Upper lobe of left lung (tissue), 6 donors: Measurements from ENCODE around the gene P2RY10. TPM values are rescaled to one million over a fixed set of nuclear protein-coding genes. Genes with fewer than 3 reads are reported as not detected.

ENCODE experiments used
- ATAC-seq, 2 donors: fragments of 200-7000 bp; cut with Tn5 transposase; one replicate each; pipeline ENCODE4 v1.9.1; 2022; ENCODE audit warnings: mild to moderate bottlenecking in 2 of 2, moderate library complexity in 2 of 2; ENCODE audit not compliant: low FRiP score in 2 of 2
- DNase-seq, 2 donors: peaks; one replicate each; pipeline ENCODE4 v3.0.0-alpha.2; 2019 to 2020
- H3K27ac ChIP-seq, 4 donors: fragments of 200-600 bp; sonication (generic); one replicate each; pipeline ENCODE4 v1.5.1; 2016 to 2019
- H3K27me3 ChIP-seq, 4 donors: fragments of 200-600 bp; sonication (generic); one replicate each; pipeline ENCODE4 v1.5.1; 2017 to 2019
- H3K36me3 ChIP-seq, 4 donors: fragments of 200-600 bp; sonication (generic); one replicate each; pipeline ENCODE4 v1.5.1; 2016 to 2019
- H3K4me1 ChIP-seq, 4 donors: fragments of 200-600 bp; sonication (generic); one replicate each; pipeline ENCODE4 v1.5.1; 2018 to 2019
- H3K4me3 ChIP-seq, 4 donors: fragments of 200-600 bp; sonication (generic); one replicate each; pipeline ENCODE4 v1.5.1; 2017 to 2019; ENCODE audit warnings: mild to moderate bottlenecking in 2 of 4, moderate library complexity in 1 of 4
- H3K9me3 ChIP-seq, 4 donors: fragments of 200-600 bp; sonication (generic); one replicate each; pipeline ENCODE4 v1.5.1; 2018 to 2019
- EP300 ChIP-seq, 4 donors: sonication (generic); formaldehyde crosslinking; IDR thresholded peaks; one replicate each; pipeline ENCODE4 v1.5.1; 2017; ENCODE audit warnings: antibody characterized with exemption in 4 of 4, control low read depth in 2 of 4
- POLR2A ChIP-seq, 4 donors: fragments of 450-650 bp; IDR thresholded peaks; one replicate each; pipeline ENCODE4 v1.5.1; 2016 to 2017; ENCODE audit warnings: antibody characterized with exemption in 4 of 4, mild to moderate bottlenecking in 2 of 4
- POLR2AphosphoS5 ChIP-seq, 2 donors: sonication (generic); formaldehyde crosslinking; IDR thresholded peaks; one replicate each; pipeline ENCODE4 v1.5.1; 2017; ENCODE audit warnings: antibody characterized with exemption in 2 of 2
- WGBS, 2 donors: methylation state at CpG; one replicate each; pipeline ENCODE4 v1.1.5; 2017 to 2018; 5-methylcytosine and 5-hydroxymethylcytosine counted together
- total RNA-seq, 6 donors: library from RNA; depleted of rRNA in 4 of 6; stranded (reverse); fragments of >200 nt in 4 of 6; gene quantifications; one replicate each; pipeline versions ENCODE4 v1.1.0 to v1.2.1, GENCODE V29; 2016 to 2021
- TF ChIP-seq, protein P1 (sequence below), 6 experiments: fragments of 450-650 bp in 4 of 6; fragments of 200-600 bp in 2 of 6; sonication (generic) in 2 of 6; IDR thresholded peaks; one replicate each; pipeline ENCODE4 v1.5.1; 2016 to 2019; ENCODE audit warnings: antibody characterized with exemption in 6 of 6
- donor health status: DM: no; HTN: no; CAD: no; lungs with moderate emphysema.
- donor health status: DM: no; HTN: yes; CAD: no; lungs with severe emphysema.

Gene P2RY10
- 1 to 10 TPM in 3 of 6 donors, under 1 TPM in 2, not detected in 1; 0.55 to 2.3 (median 1.6) TPM for total RNA-seq

DNA sequence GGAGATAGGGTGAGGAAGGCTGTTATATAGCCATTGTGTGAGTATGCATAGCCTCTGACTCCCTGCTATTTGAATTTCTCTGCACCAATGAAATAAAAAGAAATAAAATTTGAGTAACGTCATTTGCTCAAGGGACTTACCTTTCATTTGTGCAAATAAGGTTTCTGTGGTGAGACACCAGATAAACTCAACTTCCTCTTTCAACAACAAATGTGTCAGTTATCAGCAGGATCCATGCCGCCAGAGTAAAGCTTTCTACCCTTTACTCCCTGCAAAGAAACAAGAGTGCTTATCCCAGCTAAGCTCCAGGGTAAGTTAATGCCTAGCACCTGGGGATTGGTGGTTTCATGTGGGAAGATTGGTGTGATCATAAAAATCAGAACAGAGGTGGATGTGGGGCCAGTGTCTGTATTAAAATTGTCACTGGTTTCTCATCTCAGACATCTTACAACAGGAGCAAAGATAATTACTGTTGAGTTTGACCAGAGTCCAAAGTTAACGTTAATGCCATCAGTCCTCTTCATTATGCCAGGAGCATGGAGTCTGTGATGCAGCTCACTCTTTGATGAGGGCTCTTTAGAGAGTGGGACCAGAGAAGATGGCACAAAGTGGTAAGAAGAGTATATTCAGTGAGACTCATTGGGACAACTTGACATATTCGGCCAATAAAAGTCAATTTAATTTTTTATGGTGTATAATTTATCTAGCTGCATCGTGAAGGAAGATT is at the start of gene P2RY10:
Gene P2RY10, plus strand, starts transcription at position 206 of the 727 bp plus-strand sequence. CDS start 15,130 bp downstream, outside the sequence.
- H3K27me3 ChIP-seq = no peaks in the 10 kb centered on the region
- 55 to 63% methylated on average over 4 to 5 of the region's 5 CpGs for WGBS, 2 donors
- no peak for ATAC-seq

DNA sequence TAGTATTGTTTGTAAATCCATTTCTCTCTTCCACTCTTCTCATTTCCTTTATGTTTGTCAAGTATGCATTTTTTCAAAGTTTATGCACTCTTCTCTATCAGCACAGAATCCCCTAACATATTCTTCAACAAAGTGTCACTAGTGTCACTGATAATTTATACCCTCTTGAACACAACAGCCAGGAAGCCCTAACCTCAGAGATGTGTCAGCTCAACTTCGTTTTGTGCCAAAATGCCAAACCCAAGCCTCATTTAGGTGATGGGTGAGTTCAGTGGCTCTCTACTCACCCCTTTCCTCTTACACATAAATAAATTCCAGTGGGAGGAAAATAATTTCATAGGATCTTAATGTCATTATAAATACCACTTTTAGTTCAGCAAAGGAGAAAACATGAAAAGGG is 22.4 kb upstream of the P2RY10 start:
- H3K4me3 ChIP-seq = no peak overlapping the region
- H3K9me3 ChIP-seq = no peaks in the 10 kb centered on the region
- H3K27me3 ChIP-seq = no peaks in the 10 kb centered on the region
- TF ChIP-seq POLR2AphosphoS5 (IDR thresholded peaks at IDR 0.05) (no peak), EP300 (IDR thresholded peaks at IDR 0.05) (no peak), POLR2A (IDR thresholded peaks at IDR 0.05) (no peak)
- TF ChIP-seq, protein P1, sequence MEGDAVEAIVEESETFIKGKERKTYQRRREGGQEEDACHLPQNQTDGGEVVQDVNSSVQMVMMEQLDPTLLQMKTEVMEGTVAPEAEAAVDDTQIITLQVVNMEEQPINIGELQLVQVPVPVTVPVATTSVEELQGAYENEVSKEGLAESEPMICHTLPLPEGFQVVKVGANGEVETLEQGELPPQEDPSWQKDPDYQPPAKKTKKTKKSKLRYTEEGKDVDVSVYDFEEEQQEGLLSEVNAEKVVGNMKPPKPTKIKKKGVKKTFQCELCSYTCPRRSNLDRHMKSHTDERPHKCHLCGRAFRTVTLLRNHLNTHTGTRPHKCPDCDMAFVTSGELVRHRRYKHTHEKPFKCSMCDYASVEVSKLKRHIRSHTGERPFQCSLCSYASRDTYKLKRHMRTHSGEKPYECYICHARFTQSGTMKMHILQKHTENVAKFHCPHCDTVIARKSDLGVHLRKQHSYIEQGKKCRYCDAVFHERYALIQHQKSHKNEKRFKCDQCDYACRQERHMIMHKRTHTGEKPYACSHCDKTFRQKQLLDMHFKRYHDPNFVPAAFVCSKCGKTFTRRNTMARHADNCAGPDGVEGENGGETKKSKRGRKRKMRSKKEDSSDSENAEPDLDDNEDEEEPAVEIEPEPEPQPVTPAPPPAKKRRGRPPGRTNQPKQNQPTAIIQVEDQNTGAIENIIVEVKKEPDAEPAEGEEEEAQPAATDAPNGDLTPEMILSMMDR (IDR thresholded peaks at IDR 0.05) = no peak
- no peaks in the 10 kb centered on the region for H3K36me3 ChIP-seq
- H3K4me1 ChIP-seq = no peaks in the 10 kb centered on the region
- no peak overlapping the region for H3K27ac ChIP-seq
- no peak for DNase-seq
- 28 to 38% methylated on average over 1 of the region's 1 CpG for WGBS, 2 donors
- ATAC-seq = no peak

More for the DNA sequence above, at the start of gene P2RY10:
- Histone ChIP-seq H3K4me1 (no peaks in the 10 kb centered on the region), H3K36me3 (no peaks in the 10 kb centered on the region), H3K4me3 (no peak within 1 kb of the TSS), H3K27ac (peak within 1 kb of the TSS in 1 of 4 donors; percentile 54), H3K9me3 (no peaks in the 10 kb centered on the region)
- TF ChIP-seq POLR2A (IDR thresholded peaks at IDR 0.05) = peak in 1 of 4 donors; percentile 48
- TF ChIP-seq POLR2AphosphoS5 (IDR thresholded peaks at IDR 0.05) = no peak
- no peak for DNase-seq

DNA sequence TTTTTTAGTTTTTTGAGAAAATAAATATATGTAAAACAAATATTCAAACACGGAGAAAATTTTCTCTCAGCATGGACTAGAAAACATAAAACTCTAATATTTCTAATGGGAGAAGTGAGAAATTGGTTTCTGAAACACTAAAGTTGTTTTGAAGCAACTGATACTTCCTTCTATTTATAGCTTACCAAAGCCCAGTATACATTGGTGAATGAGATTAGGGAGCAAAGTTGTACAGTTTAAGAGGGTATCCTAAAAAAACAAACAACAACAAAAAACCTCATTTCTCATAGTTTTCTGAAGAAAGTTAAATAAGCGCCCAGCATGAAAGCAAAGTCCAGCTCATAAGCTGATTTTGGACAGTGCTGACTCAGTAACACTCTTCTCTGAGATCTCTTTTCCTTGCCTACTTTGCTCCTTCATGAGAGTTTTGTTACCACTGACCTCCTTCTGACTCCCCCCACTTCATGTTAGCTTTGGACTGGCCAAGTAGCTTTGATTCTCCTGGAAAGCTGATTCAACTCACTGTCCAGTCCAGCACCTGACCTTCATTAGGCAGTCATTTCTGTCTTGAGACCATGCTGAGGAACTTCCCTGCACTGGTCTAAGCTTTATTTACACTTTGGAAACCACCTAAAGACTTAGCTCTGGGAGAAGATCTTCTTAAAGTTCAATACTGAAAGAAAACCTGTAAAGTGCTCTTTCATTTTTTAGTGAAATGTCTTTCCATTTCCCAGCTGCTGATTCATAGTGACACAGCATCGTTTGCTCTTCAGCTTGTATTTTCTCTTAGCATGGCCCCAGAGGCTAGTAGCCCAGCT is 21.8 kb upstream of the P2RY10 start:
- no peaks in the 10 kb centered on the region for H3K9me3 ChIP-seq
- no peaks in the 10 kb centered on the region for H3K27me3 ChIP-seq
- TF ChIP-seq POLR2AphosphoS5 (IDR thresholded peaks at IDR 0.05) (no peak), EP300 (IDR thresholded peaks at IDR 0.05) (no peak), POLR2A (IDR thresholded peaks at IDR 0.05) (no peak)
- TF ChIP-seq, protein P1 (IDR thresholded peaks at IDR 0.05) = no peak
- no peaks in the 10 kb centered on the region for H3K4me1 ChIP-seq
- no peak overlapping the region for H3K4me3 ChIP-seq
- no peak overlapping the region for H3K27ac ChIP-seq
- WGBS, 2 donors = 53 to 66% methylated on average over 3 of the region's 3 CpGs
- DNase-seq = no peak
- no peak for ATAC-seq
- H3K36me3 ChIP-seq = no peaks in the 10 kb centered on the region

DNA sequence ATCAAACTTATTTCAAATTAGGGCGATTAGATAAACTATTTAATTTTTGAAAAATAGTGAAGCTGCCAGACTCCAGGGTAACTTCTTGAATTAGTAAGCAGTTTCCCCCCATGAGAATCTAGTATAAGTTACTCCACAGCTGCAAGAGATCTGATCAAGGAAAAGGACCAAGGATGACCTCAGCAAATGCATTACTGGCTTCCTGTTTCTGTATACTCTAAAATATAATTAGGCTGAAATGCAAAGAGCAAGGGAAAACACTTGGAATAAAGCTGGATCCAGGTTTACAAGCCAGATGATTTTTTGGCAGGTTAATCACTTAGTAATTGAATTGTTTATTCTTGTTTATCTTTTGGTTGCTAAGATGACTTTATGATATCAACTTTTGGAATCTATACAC is 13.4 kb upstream of the P2RY10 start:
- H3K4me3 ChIP-seq = no peak overlapping the region
- DNase-seq (no peak), ATAC-seq (no peak)
- TF ChIP-seq POLR2A (IDR thresholded peaks at IDR 0.05) (no peak), EP300 (IDR thresholded peaks at IDR 0.05) (no peak), POLR2AphosphoS5 (IDR thresholded peaks at IDR 0.05) (no peak)
- TF ChIP-seq, protein P1 (IDR thresholded peaks at IDR 0.05) = no peak
- H3K4me1 ChIP-seq = no peaks in the 10 kb centered on the region
- H3K9me3 ChIP-seq = no peaks in the 10 kb centered on the region
- no peak overlapping the region for H3K27ac ChIP-seq
- 30 to 63% methylated on average over 1 of the region's 1 CpG for WGBS, 2 donors
- H3K27me3 ChIP-seq = no peaks in the 10 kb centered on the region
- no peaks in the 10 kb centered on the region for H3K36me3 ChIP-seq

GRCh38 chrX:78934866-78935265 is 10.3 kb upstream of the P2RY10 start:
- ATAC-seq (peak in 1 of 2 donors; percentile 67), DNase-seq (peak in 1 of 2 donors; percentile 20)
- no peaks in the 10 kb centered on the region for H3K27me3 ChIP-seq
- H3K36me3 ChIP-seq = no peaks in the 10 kb centered on the region
- H3K27ac ChIP-seq = no peak overlapping the region
- no peaks in the 10 kb centered on the region for H3K4me1 ChIP-seq
- TF ChIP-seq, protein P1 (IDR thresholded peaks at IDR 0.05) = no peak
- TF ChIP-seq EP300 (IDR thresholded peaks at IDR 0.05) (no peak), POLR2AphosphoS5 (IDR thresholded peaks at IDR 0.05) (no peak), POLR2A (IDR thresholded peaks at IDR 0.05) (no peak)
- 87 to 90% methylated on average over 3 to 7 of the region's 7 CpGs for WGBS, 2 donors
- no peaks in the 10 kb centered on the region for H3K9me3 ChIP-seq
- H3K4me3 ChIP-seq = no peak overlapping the region
